ENCODE data around the gene RMND5A. TPM values are rescaled to one million over a fixed set of nuclear protein-coding genes. Genes with fewer than 3 reads are reported as not detected.

Gene RMND5A
- total RNA-seq, 1 donor, result 24.6 TPM

DNA sequence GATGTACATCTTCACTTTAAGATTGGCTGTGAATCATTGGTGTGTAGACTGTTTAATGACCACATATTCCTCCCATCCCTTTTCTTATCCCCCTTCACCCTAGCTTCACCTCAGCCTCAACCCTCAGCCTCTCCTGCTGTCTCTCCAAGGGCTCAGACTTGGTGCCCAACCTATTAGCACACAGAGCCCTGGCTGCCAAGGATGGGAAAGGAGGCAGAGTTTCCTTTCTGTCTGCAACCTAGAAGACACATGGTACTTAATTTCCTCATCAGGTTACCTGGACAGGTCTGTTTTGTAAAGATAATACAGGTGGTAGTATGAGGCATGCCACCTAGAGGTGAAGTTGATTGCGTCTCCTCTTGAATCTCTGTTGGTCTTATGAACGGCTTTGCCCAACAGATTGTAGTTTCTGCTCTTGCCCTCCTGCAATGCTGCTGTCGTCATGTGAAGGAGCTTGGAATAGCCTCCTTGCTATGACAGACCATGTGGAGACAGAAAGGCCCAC, 44.5 kb upstream of the RMND5A start:
- no peak overlapping the region for H3K4me3 ChIP-seq (ENCODE audit: low read depth, low read length)
- no peak for DNase-seq (ENCODE audit: low read depth)
- TF ChIP-seq, protein P1, sequence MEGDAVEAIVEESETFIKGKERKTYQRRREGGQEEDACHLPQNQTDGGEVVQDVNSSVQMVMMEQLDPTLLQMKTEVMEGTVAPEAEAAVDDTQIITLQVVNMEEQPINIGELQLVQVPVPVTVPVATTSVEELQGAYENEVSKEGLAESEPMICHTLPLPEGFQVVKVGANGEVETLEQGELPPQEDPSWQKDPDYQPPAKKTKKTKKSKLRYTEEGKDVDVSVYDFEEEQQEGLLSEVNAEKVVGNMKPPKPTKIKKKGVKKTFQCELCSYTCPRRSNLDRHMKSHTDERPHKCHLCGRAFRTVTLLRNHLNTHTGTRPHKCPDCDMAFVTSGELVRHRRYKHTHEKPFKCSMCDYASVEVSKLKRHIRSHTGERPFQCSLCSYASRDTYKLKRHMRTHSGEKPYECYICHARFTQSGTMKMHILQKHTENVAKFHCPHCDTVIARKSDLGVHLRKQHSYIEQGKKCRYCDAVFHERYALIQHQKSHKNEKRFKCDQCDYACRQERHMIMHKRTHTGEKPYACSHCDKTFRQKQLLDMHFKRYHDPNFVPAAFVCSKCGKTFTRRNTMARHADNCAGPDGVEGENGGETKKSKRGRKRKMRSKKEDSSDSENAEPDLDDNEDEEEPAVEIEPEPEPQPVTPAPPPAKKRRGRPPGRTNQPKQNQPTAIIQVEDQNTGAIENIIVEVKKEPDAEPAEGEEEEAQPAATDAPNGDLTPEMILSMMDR (IDR thresholded peaks at IDR 0.05; ENCODE audit: insufficient read depth, low read depth, low read length), result no peak

GRCh38 chr2:86677816-86678215, 42.3 kb upstream of the RMND5A start:
- TF ChIP-seq, protein P1 (IDR thresholded peaks at IDR 0.05; ENCODE audit: insufficient read depth, low read depth, low read length), result no peak
- H3K4me3 ChIP-seq (ENCODE audit: low read depth, low read length), result no peak overlapping the region
- no peak for DNase-seq (ENCODE audit: low read depth)

DNA sequence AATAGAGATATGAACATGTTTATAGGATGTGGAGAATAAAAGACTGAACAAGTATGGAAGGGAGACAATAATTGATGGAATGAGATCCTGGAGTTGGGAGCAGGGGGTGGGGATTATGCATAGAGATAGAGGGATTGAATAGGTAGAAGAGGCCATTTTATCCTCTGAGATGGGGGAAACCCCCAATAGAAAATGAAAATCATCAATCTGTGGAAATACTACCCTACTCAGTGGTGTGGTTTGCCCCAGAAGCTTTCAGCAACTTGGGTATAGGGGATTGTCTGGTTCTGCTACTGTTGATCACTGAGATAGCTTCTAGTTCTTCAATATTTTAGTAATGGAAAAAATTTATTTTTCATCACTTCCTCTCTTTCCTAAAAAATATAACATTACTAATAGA, 41.1 kb upstream of the RMND5A start:
- DNase-seq (ENCODE audit: low read depth), result no peak
- TF ChIP-seq, protein P1 (IDR thresholded peaks at IDR 0.05; ENCODE audit: insufficient read depth, low read depth, low read length), result no peak
- no peak overlapping the region for H3K4me3 ChIP-seq (ENCODE audit: low read depth, low read length)

DNA sequence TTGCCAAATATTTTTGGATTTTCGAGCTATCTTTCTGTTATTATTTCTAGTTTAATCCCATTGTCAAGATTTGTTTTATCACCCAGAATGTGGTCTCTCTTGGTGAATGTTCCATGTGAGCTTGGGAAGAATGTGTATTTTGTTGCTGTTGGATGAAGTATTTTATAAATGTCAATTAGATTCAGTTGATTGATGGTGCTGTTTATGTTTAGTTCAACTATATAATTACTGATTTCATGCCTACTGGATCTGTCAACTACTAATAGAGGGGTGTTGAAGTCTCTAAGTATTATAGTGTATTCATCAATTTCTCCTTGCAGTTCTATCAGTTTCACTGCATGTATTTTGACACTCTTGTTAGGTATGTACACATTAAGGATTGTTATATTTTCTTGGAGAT, 34.7 kb upstream of the RMND5A start:
- H3K4me3 ChIP-seq (ENCODE audit: low read depth, low read length), result no peak overlapping the region
- DNase-seq (ENCODE audit: low read depth), result no peak
- TF ChIP-seq, protein P1 (IDR thresholded peaks at IDR 0.05; ENCODE audit: insufficient read depth, low read depth, low read length), result no peak

GRCh38 chr2:86686460-86686859, 33.6 kb upstream of the RMND5A start:
- H3K4me3 ChIP-seq (ENCODE audit: low read depth, low read length), result no peak overlapping the region
- TF ChIP-seq, protein P1 (IDR thresholded peaks at IDR 0.05; ENCODE audit: insufficient read depth, low read depth, low read length), result no peak
- DNase-seq (ENCODE audit: low read depth), result no peak

DNA sequence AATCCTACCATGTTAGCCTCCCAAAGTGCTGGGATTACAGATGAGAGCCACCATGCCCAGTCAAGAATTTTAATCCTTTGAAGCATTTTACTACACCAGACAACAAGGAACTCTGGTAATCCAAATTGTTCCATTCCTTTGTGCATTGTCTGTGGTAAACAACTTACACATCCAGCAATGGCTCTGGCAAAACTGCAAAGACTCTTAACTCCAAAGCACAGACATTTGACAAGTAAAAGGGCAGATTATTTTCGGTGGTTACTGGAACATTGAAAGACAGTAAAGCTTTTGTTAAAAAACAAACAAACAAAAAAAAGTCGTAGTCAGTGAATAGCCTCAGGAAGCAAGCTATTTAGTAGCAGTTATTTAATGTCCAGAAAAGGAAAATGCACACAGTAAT, 33.2 kb upstream of the RMND5A start:
- no peak for DNase-seq (ENCODE audit: low read depth)
- no peak overlapping the region for H3K4me3 ChIP-seq (ENCODE audit: low read depth, low read length)
- TF ChIP-seq, protein P1 (IDR thresholded peaks at IDR 0.05; ENCODE audit: insufficient read depth, low read depth, low read length), result no peak

GRCh38 chr2:86695053-86695691, 24.9 kb upstream of the RMND5A start:
- TF ChIP-seq, protein P1 (IDR thresholded peaks at IDR 0.05; ENCODE audit: insufficient read depth, low read depth, low read length), result no peak
- H3K4me3 ChIP-seq (ENCODE audit: low read depth, low read length), result no peak overlapping the region
- no peak for DNase-seq (ENCODE audit: low read depth)
